A172 (cell line): ENCODE results near the gene LMX1B. TPM values are rescaled to one million over a fixed set of nuclear protein-coding genes. Genes with fewer than 3 reads are reported as not detected.
"Not testable (repeated sequence)": the region's sequence is repeated elsewhere in the genome, so short reads cannot be mapped to it uniquely, and the experiment has no call there.

Experiments used
- DNase-seq: peaks from one replicate; pipeline ENCODE4 v3.0.0-alpha.2; 2015; ENCODE audit warnings: low spot score
- total RNA-seq: library from RNA; depleted of rRNA; stranded (reverse); fragments of >200 nt; shearing (Covaris generic); gene quantifications from 2 replicates; pipeline ENCODE4 v1.2.3, GENCODE V29; 2014; rRNA removed

Gene LMX1B
- total RNA-seq = 1.8 and 2.9 TPM in 2 replicates

GRCh38 chr9:126613651-126614050 lies at the start of gene LMX1B:
Gene LMX1B (plus strand): TSS chr9:126613928. CDS start chr9:126614450, 522 bp downstream.
- no peak for DNase-seq

GRCh38 chr9:126564128-126564527 lies 49.6 kb upstream of the LMX1B start:
- DNase-seq = no peak

DNA sequence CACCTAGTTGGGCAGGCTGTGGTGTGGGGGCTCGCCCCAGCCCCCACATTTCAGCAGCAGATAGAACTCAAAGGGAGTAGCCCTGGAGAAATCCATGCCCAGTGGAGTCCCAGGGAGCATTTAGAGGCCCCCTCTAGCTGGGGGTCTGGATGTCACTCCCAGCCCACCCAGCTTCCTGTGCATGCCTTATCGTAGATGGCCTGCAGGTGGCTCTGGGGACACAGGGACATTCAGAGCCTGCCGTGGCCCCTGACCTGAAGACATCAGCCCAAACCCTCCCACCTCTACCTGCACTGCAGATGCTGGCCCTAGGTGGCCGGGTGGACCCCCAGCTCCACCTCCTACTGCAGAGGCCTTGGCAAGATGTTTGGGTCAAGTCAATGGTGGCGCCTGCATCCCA lies 49.0 kb upstream of the LMX1B start:
- DNase-seq = no peak

GRCh38 chr9:126565336-126566128 lies 48.2 kb upstream of the LMX1B start:
- DNase-seq = no peak

- DNase-seq = peak; percentile 90
Measured at GRCh38 chr9:126569036-126569435, 44.7 kb upstream of the LMX1B start.

GRCh38 chr9:126578029-126578428 lies 35.7 kb upstream of the LMX1B start:
- no peak for DNase-seq

GRCh38 chr9:126580319-126580718 lies 33.4 kb upstream of the LMX1B start:
- DNase-seq = not testable (repeated sequence)

DNA sequence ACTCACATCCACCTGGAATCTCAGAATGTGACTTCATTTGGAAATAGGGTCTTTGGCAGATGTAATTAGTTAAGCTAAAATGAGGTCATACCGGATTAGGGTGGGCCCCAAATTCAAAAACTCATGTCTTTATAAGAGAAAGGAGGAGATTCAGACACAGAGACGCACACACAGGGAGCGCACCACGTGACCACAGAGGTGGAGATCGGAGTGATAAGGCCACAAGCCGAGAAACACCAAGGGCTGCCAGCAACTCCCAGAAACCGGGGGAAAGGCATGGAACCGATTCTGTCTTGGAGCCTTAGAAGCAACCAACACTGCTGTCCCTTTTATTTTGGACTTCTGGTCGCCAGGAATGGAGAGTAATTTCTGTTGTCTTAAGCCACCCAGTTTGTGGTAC lies 31.8 kb upstream of the LMX1B start:
- no peak for DNase-seq

DNA sequence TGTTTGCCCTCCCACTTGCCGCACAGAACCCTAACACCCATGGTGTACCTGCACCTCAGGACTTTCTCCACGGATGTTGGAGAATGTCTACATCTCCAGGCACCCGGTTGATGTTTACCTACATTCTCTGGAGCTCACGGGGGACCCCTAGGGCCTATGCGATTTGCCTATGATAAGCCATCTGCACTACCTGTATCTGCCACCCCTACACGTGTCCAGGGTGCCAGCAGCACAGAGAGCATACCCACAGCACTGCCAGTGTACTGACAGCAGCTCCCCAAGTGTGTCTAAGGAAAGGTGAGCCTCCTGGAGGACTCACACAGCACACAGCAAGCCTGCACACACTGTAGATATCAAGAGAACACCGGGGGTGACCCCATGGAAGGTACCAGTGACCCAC lies 31.3 kb upstream of the LMX1B start:
- DNase-seq = no peak

DNA sequence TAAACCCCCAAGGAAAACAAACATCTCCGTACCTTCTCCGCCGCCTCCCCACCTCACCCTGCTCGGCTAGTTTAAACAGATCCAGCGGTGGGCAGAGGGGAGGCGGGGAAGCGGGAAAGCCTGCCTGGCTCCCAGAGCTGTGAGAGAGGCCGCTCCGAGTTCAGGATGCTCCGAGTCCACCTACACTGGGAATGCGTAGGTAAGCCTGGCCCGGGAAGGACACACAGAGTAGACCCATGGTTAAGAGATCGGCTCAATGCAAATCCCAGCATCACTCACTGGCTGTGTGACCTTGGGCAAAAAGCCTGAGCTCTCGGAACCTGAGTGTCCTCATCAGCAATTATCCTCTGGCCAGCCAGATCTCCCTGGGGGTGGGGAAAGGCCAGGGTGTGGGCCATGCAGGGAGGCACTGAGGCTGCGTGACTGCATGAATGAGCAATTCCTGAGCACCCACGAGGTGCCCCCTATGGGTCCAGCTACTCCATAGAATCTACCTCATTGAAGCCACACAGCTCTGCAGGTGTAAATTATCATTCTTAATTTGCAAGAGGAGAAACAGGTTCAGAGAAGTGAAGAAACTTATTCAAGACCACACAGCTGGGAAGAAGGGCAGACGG lies 30.5 kb upstream of the LMX1B start:
- no peak for DNase-seq

- DNase-seq = no peak
Measured at GRCh38 chr9:126584611-126585010, 29.1 kb upstream of the LMX1B start.

DNA sequence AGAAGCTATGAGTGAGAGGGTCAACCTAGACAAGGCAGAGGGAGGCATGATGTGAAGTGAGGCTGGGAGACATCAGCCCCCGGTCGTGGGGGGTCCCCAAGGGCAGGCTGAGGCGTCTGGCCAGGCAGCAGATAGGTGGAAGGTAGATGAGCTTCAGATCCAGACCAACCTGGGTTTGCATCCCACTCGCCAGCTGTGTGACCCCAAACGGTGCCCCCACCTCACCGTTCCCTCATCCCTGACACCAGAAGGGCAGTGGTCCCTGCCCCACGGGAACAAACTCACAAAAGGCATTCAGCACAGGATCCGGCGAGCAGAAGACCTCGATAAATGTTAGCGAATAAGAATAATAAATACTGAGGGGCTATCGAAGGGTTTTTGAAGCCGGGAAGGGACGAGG lies 27.5 kb upstream of the LMX1B start:
- no peak for DNase-seq

- no peak for DNase-seq
Measured at GRCh38 chr9:126587187-126588185, 26.2 kb upstream of the LMX1B start.

- DNase-seq = no peak
Measured at GRCh38 chr9:126588491-126589168, 25.1 kb upstream of the LMX1B start.

- DNase-seq = no peak
Measured at GRCh38 chr9:126589349-126589748, 24.4 kb upstream of the LMX1B start.

DNA sequence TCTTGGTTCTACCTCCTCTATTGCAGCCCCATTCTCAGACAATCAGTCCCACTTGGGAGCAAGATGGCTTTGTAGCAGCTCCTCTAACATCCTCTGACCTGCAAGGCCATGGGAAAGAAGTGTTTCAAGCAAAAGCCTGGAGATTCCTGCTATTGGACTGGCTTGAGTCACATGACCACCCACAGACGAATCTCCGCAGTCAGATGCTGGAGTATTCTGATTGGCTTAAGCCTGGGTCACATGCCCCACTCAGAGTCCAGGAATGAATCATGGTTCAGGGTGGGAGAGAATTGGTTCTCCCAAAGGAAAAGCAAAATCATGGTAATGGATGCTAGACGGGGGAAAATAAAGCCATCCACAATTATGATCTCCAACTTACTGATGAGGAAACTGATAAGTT lies 22.6 kb upstream of the LMX1B start:
- DNase-seq = peak; percentile 44

GRCh38 chr9:126591922-126592321 lies 21.8 kb upstream of the LMX1B start:
- no peak for DNase-seq

DNA sequence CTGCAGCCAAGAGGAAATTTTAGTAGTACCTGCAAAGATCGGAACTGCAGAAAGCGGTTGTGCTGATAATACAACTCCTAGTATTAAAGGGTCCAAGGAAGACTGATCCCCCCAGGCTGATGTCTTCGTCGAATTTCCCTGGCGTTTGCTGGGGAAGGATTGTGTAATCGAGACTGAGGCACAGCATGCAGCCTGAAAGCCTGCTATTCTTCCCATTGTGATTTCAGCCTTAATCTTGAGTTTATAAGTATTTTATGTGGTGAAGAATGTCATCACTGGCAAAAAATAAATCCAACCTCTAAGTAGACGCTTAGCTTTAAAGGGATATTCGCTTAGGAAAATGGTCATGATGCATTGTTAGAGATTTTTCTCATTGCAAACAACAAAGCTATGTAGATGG lies 21.3 kb upstream of the LMX1B start:
- no peak for DNase-seq

DNA sequence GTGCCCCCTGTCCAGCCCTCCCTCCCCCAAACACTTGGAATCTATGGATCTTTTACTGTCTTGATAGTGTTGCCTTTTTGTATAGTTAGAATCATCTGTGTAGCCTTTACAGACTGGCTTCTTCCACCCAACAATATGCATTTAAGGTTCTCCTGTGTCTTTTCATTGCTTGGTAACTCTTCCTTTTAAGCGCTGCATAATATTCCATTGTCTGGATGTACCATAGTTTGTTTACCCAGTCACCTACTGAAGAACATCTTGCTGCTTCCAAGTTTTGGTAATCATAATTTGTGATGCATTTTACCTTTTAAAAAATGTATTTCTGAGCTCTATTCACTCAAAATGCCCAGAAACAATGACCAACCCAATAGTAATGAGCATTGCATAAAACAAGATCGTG lies 17.7 kb upstream of the LMX1B start:
- DNase-seq = no peak

GRCh38 chr9:126599047-126599650 lies 14.6 kb upstream of the LMX1B start:
- DNase-seq = no peak
